GM19397 (cell line): ENCODE measurements around the gene LZTS2.

Source experiments
- ATAC-seq: cut with Tn5 transposase; IDR thresholded peaks from one replicate; pipeline ENCODE4 v1.9.1; 2021; ENCODE audit warnings: mild to moderate bottlenecking, moderate library complexity; ENCODE audit not compliant: unreplicated experiment

Gene LZTS2

GRCh38 chr10:100978901-100979195 is 20.8 kb upstream of the LZTS2 start:
- ATAC-seq = no peak

GRCh38 chr10:100979791-100980272 is 19.8 kb upstream of the LZTS2 start:
- no peak for ATAC-seq

DNA sequence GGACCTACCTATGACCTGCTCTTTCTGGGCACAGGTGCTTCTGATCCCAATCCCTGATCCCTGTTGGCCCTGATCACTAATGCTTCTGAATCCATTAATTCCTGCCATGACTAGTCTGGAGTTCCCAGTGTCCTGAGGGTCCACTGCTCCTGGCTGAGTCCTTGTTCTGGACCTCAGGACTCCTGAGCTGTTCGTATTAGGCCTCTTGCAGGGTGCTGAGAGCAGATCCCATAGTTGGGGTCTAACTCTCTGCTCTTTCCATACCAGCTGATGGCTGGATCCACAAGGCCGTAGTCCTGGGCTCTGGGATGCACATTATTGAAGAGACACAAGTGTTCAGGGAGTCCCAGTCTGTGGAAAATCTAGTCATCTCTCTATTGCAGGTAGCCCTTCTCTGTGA is 19.3 kb upstream of the LZTS2 start:
- no peak for ATAC-seq

DNA sequence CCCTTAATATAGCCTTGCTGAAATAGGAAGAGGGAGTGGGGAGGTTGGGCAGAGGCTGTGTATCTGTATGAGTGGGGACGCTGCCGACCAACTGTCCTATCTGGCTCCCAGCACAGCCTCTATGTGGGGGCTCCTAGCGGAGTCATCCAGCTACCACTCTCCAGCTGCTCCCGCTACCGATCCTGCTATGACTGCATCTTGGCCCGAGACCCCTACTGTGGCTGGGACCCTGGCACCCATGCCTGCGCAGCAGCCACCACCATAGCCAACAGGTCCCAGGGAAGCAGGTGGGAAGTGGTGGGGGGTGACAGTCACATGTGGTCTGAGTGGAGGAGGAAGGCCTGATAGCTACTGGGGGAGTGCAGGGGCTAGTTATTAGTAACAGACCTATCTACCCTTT is 18.9 kb upstream of the LZTS2 start:
- no peak for ATAC-seq

- no peak for ATAC-seq
These were observed 18.3 kb upstream of the LZTS2 start for GRCh38 chr10:100981178-100981772.

- no peak for ATAC-seq
These were observed 16.4 kb upstream of the LZTS2 start for GRCh38 chr10:100982916-100983830.

DNA sequence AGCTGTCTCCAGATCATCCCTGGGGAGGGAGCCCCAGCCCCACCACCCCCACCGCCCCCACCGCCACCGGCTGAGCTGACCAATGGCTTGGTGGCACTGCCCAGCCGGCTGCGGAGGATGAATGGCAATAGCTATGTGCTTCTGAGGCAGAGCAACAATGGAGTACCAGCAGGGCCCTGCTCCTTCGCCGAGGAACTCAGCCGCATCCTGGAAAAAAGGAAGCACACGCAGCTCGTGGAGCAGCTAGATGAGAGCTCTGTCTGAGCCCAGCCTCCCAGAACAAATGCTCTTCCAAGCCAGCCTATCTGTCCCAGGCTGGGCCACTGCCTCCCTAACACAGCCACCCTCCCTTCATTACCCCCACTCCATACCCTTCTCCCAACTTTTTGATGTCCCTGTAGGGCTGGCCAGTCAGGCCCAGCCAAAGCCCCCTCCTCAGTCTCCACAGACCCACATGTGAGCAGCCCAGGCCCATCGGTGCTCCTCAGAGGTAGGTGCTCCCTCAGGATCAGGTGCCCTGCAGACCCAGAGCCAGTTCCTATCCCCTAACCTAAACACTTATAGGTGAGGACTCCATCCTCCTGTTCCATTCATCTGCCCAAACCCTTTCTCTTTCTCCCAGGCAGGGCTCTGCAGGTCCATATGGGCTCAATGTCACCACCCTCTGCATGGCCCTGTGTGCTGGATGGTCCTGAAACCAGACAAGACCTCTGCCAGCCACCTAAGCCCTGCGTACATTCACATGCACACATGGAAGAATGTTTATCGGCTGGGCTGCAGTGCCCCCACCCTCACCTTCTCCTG is 15.5 kb upstream of the LZTS2 start:
- no peak for ATAC-seq

DNA sequence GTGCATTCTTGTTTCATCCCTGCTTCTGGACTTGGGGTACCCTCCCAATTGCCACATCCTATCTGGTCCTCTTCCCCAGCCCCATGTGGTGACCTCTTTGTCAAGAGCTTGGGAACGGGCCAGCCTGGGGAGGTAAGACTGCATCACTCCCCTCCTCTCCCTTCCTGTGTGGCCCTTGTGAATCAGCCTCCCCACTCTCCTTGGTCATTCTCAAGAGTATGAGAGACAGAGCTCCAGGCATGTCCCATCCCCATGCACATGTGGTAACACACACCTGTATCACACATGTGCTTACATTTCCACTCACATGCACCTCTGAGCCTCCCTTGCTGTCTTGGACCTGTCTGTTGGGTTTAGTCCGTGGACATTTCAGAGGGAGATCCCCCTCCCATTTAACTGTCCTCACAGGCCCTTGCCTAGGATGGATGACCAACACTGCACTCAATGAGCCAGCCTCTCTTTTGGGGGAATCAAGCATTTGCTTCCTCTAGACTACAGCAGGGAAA is 14.9 kb upstream of the LZTS2 start:
- no peak for ATAC-seq

DNA sequence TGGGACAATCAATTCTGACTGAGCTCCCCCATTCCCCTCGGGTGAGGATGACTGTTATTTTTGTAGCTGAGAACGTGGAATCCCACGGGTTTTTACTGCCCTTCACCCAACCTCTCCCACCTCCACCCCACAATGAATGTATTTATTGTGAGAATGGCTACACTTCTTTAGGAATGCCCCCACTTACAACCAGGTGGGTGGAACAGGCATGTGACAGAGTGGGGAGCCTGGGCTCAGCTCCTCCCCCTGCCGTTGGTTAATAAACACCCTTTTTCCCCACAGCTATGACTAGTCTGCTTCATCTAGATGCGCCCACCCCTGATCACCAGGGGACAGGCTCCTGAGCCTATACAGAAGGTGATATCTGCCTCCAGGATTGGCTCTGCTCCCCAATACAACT is 14.3 kb upstream of the LZTS2 start:
- ATAC-seq = no peak

DNA sequence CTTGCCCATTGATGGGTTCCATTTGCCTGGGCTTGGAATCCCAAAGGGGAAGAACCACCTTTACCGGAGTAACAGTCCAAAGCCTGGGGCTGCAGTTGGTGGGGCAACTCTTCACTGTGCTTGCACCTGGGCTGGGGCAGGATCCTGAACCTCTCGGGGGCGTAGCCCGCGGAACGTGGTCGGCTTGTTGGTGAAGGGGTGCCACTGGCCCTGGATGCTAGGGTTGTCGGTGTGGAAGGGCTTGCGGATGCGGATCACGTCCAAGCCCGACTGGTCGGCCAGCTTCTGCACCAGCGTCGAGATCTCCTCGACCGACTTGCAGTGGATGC is 13.0 kb upstream of the LZTS2 start:
- ATAC-seq = no peak

- ATAC-seq = peak; percentile 76
These were observed 12.5 kb upstream of the LZTS2 start, which contains the start of the genes MRPL43 and TWNK for GRCh38 chr10:100986952-100987684. Gene MRPL43, minus strand, starts transcription at chr10:100987497. Its CDS starts 54 bp downstream, at chr10:100987443. Gene TWNK, plus strand, starts transcription at chr10:100987543. Its CDS starts 668 bp downstream, at chr10:100988211.

- no peak for ATAC-seq
These were observed 11.9 kb upstream of the LZTS2 start for GRCh38 chr10:100987685-100988049.

GRCh38 chr10:100988166-100988565 is 11.4 kb upstream of the LZTS2 start:
- ATAC-seq = no peak

GRCh38 chr10:100989088-100989487 is 10.5 kb upstream of the LZTS2 start:
- no peak for ATAC-seq

DNA sequence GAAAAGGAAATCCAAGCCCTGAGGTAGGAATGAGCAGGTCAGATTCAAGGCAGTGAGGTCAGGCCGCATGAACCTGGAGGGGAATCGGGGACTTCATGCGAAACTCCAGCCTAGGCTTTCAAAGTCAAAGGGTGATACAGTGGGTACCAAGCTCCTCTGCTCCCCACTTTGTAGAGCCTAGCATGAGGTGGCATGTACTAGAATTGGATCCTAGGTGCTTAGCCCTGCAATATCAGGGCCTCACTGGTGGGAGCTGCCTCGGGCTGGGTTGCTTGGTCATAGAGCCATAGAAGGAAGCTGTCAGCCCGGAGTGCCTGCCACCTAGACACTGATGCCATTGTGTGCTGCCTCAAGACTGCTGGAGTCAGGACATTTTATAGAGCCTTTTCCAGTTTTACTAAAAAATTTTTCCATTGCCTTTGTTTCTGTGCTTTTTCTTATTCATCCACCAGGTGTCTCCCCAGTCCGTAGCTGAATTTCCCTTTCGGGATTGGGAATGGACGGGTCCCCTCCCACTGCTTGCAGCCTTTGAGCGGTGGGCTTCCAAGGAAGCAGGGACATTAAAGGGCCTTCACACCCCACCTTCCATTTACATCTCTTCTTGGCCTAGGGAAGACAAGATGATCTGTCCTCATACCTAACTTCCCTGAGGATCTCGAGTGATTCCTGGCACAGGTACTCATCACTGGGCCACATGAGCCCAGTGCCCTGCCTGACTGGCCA is 5.5 kb upstream of the LZTS2 start:
- no peak for ATAC-seq

GRCh38 chr10:100995181-100995580 is 4.4 kb upstream of the LZTS2 start:
- no peak for ATAC-seq

DNA sequence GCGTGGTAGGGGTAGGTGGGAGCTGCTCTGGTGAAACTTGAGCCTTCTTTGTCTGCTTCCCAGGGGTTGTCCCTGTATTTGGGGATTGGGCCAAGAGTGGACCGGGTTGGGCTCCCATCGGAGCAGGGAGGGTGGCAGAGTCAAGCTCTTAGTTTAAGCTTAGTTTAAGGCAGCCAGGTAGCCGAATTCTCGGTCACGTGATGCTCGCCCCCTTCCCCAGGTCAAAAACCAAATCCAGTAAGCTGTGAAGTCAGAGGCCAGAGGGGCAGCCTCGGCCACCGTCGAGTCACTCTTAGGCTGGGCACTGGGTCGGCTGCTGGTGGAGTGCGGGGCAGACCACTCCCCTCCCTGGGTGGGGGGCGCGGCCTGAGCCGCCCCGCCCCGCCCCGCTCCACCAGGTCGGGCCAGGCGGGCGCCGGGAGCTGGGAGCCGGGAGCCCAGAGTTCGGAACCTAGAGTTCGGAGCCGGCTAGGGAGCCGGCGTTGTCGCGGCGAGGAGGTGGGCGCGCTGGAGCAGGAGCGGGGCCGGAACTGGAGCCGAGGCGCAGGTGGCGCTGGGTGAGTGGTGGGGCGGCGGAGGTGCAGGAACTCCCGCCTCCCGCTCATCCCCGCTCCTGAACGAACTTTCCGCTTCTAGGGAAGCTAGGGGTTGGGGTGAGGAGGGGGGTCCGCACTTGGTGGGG is 2.8 kb upstream of the LZTS2 start:
- ATAC-seq = peak; percentile 21

DNA sequence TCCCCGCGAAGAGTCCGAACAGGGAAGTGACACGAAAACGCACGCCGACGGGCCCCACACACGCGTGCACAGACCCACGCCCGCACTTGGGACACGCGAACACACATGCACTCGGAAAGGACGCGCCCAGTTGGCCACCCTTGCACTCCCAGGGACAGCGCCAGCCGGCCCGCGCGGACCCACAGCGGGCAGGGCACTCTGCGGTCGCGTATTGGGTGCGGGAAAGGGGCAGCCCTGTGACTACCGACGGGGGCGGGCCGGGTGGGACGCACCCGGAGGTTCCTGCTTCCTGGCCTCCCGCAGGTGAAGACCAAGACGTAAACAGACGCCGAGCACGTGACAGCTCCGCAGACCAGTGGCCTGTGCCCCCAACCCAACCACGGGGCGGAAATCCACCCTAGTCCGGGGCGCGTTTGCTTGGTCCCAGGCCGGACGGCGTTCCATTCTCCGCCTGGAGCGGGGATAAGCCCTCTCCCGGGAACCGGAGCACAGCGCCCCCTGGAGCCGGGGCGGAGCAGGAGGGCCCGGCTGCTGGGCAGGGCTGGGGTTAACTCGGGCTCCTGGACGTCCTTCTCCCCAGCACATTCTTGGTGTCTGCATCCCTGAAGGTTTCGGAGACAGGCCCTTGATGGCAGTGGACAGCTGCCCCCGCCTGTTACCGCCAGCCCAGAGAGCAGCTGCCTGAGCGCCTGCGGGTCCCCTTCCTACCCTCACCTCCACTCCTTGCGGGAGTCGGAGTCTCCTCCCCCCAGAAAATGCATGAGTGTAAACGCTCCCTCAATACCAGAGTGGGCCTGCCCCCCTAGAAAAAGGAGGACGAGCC is 2.0 kb upstream of the LZTS2 start:
- peak; percentile 29 for ATAC-seq
